ENCODE measurements around the gene CCNB2. TPM values are rescaled to one million over a fixed set of nuclear protein-coding genes. Genes with fewer than 3 reads are reported as not detected.

CCNB2 gene
- total and polyA plus RNA-seq, 2 of the 8 experiments (the other 6 are each of a cell fraction or from before 2014, with no cell fraction given): 70.7 to 92.1 TPM

- H2BK20ac ChIP-seq (ENCODE audit: low read length): no peak overlapping the region
Measured at GRCh38 chr15:59158701-59159034, 53.7 kb downstream of the CCNB2 start.

More at GRCh38 chr15:59158701-59159034, 53.7 kb downstream of the CCNB2 start:
- FAIRE-seq: no peak
- Histone ChIP-seq H3K27ac (ENCODE audit: low read depth, low read length) (no peak overlapping the region), H3K4me2 (ENCODE audit: insufficient read depth in 1 of 2, low read depth in 2 of 2, low read length in 2 of 2) (no peak overlapping the region), H2AFZ (ENCODE audit: low read length) (no peak overlapping the region), H4K5ac (ENCODE audit: insufficient read length, low read depth, low read length) (no peak overlapping the region), H3K79me2 (ENCODE audit: control insufficient read depth in 1 of 2, insufficient read depth in 2 of 2, low read length in 2 of 2) (no peaks in the 10 kb centered on the region), H3K56ac (replicated peaks; ENCODE audit: insufficient read length, low read depth, low read length) (no peak overlapping the region), H2BK15ac (ENCODE audit: low read length) (no peak overlapping the region), H3K4me3 (ENCODE audit: extremely low read depth in 1 of 4, insufficient read depth in 2 of 4, low read depth in 3 of 4, low read length in 4 of 4) (no peak overlapping the region), H4K20me1 (replicated peaks in 1 of 2; ENCODE audit: control insufficient read depth in 1 of 2, insufficient read depth in 2 of 2, low read length in 2 of 2) (no peaks in the 10 kb centered on the region), H3K79me1 (ENCODE audit: low read depth, low read length) (no peaks in the 10 kb centered on the region), H3K36me3 (ENCODE audit: control insufficient read depth in 2 of 4, insufficient read depth in 4 of 4, low read length in 3 of 4) (peaks cover 7 to 54% (median 13%) of the 10 kb centered on the region in 4 experiments; a peak in 7 of 8 replicates), H3K9ac (replicated peaks in 1 of 4; ENCODE audit: extremely low read depth in 1 of 4, low read depth in 3 of 4, low read length in 3 of 4) (no peak overlapping the region), H3K18ac (ENCODE audit: extremely low read depth, low read length) (no peak overlapping the region), H3K23ac (ENCODE audit: insufficient read length) (no peak overlapping the region), H2BK120ac (replicated peaks; ENCODE audit: low read depth, low read length) (no peak overlapping the region), H3K4me1 (replicated peaks in 1 of 4; ENCODE audit: control insufficient read depth in 3 of 4, insufficient read depth in 4 of 4, low read length in 3 of 4) (no peaks in the 10 kb centered on the region; a peak in 2 of 7 replicates), H2BK5ac (ENCODE audit: low read depth, low read length) (no peak overlapping the region), H3K23me2 (ENCODE audit: low read depth, low read length) (no peaks in the 10 kb centered on the region; the same call in 1 of the 2 replicates), H3K9me3 (ENCODE audit: insufficient read depth in 2 of 2, low read depth in 1 of 2, low read length in 1 of 2) (no peaks in the 10 kb centered on the region), H2BK12ac (ENCODE audit: low read depth, low read length) (no peak overlapping the region), H3K4ac (replicated peaks; ENCODE audit: insufficient read length, low read depth, low read length) (no peak overlapping the region), H4K8ac (ENCODE audit: extremely low read depth, insufficient read depth, low read length) (no peak overlapping the region), H3K14ac (ENCODE audit: insufficient read length) (no peak overlapping the region), H2AK5ac (ENCODE audit: low read depth, low read length) (no peak overlapping the region), H4K91ac (replicated peaks; ENCODE audit: insufficient read length, low read length) (no peak overlapping the region), H3K27me3 (replicated peaks in 1 of 4; ENCODE audit: control insufficient read depth in 3 of 4, extremely low read depth in 1 of 4, insufficient read depth in 3 of 4, low read length in 3 of 4) (no peaks in the 10 kb centered on the region)
- CTCF ChIA-PET (ENCODE audit: partially characterized antibody): interaction anchor here (1.0 to 1.4 kb wide), 3 partner anchors 11 to 335 kb away, joined by 3 to 4 read pairs (median 3); no protein-coding TSS in a partner anchor
- POLR2A ChIA-PET (ENCODE audit: partially characterized antibody): no interaction called here
- 91% methylated on average over 7 of the region's 7 CpGs; no CpG with 5 or more reads in 1 of the 2 experiments for WGBS, 2 experiments (ENCODE audit: extremely low coverage in 1 of 2, insufficient coverage in 1 of 2, insufficient read length in 1 of 2, insufficient replicate concordance in 2 of 2, low coverage in 1 of 2, low lambda C conversion rate in 2 of 2, missing lambda C conversion rate in 1 of 2)
- DNase-seq (ENCODE audit: low read depth in 1 of 2, low spot score in 2 of 2): no peak
- TF ChIP-seq RNF2 (IDR thresholded peaks at IDR 0.05; ENCODE audit: borderline replicate concordance, low read depth, low read length, missing control alignments, poor library complexity, severe bottlenecking) (no peak), TEAD4 (IDR thresholded peaks at IDR 0.05; ENCODE audit: low read depth, low read length) (no peak)
